Activated naive CD8-positive, alpha-beta T cell treated with anti-CD3 and anti-CD28 coated beads, Interleukin-2, amount 10 ng/mL, durations not matched to agents 7 days and 5 days (primary cell): ENCODE results near the gene TSTD2. TPM values are rescaled to one million over a fixed set of nuclear protein-coding genes. Genes with fewer than 3 reads are reported as not detected.

Experiments
- ATAC-seq: fragments of 150-1000 bp; cut with Tn5 transposase; one replicate; pipeline ENCODE4 v1.10.0; 2021; ENCODE audit warnings: low read depth, moderate library complexity
- POLR2A ChIA-PET: fragments of 350-600 bp; sonication (Branson Sonifier 250); formaldehyde crosslinking; loops from one replicate; lab custom pipeline; 2021; ENCODE audit warnings: antibody characterized with exemption; lab: Charles Lee
- DNase-seq: peaks from one replicate; pipeline ENCODE4 v3.0.0; 2021
- H3K27ac Mint-ChIP-seq: one replicate; pipeline ENCODE4 v1.8.0; 2022; ENCODE audit warnings: mild to moderate bottlenecking, mixed read lengths
- H3K27me3 Mint-ChIP-seq: one replicate; pipeline ENCODE4 v1.8.0; 2022; ENCODE audit warnings: mild to moderate bottlenecking, moderate library complexity, mixed read lengths
- H3K36me3 Mint-ChIP-seq: one replicate; pipeline ENCODE4 v1.8.0; 2021; ENCODE audit warnings: mild to moderate bottlenecking, mixed read lengths
- H3K4me1 Mint-ChIP-seq: one replicate; pipeline ENCODE4 v1.8.0; 2021; ENCODE audit warnings: mixed read lengths
- H3K4me3 Mint-ChIP-seq: one replicate; pipeline ENCODE4 v1.8.0; 2022; ENCODE audit warnings: mild to moderate bottlenecking, moderate library complexity, mixed read lengths
- H3K9me3 Mint-ChIP-seq: one replicate; pipeline ENCODE4 v1.8.0; 2021; ENCODE audit warnings: mixed read lengths
- total RNA-seq, 2 experiments: library from RNA; stranded (reverse); gene quantifications; one replicate each; pipeline ENCODE4 v1.2.3, GENCODE V29; 2021

Gene TSTD2
- total RNA-seq, 2 experiments from 2014 or later, result 17.0 to 19.6 TPM

DNA sequence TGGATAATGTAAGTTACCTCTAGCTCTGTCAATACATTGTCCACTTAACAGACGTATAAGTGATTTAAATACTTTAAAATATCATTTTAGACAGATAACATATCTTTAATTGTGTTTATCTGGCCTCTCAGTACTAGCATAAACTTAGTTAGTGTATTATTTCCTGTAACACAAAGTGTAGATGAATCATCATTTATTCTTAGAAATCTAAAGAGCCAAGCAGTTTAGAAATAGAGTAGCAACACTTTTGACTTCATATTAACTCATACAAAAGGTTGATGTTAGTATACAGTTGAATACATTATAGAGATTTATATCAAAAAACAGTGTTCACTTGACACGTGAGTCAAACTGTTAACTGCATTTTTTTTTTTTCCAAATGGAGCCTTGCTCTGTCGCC lies 18.5 kb upstream of the TSTD2 start:
- ATAC-seq (no peak), DNase-seq (no peak)
- Mint-ChIP-seq H3K27me3 (no peaks in the 10 kb centered on the region), H3K27ac (no peak overlapping the region), H3K36me3 (peaks cover 36% of the 10 kb centered on the region), H3K9me3 (no peaks in the 10 kb centered on the region), H3K4me1 (peaks cover 1% of the 10 kb centered on the region), H3K4me3 (no peak overlapping the region)
- POLR2A ChIA-PET, result no interaction called here

GRCh38 chr9:97647996-97648395 lies 14.8 kb upstream of the TSTD2 start:
- no peak overlapping the region for H3K27ac Mint-ChIP-seq
- POLR2A ChIA-PET, result no interaction called here

GRCh38 chr9:97645720-97646119 lies 12.6 kb upstream of the TSTD2 start:
- H3K4me1 Mint-ChIP-seq, result peaks cover 3% of the 10 kb centered on the region
- peaks cover 21% of the 10 kb centered on the region for H3K36me3 Mint-ChIP-seq
- no peak for ATAC-seq
- no peak overlapping the region for H3K27ac Mint-ChIP-seq
- H3K27me3 Mint-ChIP-seq, result no peaks in the 10 kb centered on the region
- no peak overlapping the region for H3K4me3 Mint-ChIP-seq
- POLR2A ChIA-PET, result interaction anchor here (2.2 kb wide), 1 partner anchor 12 kb away, joined by 14 read pairs; the partner anchor contains the start of genes NCBP1 and TSTD2
- DNase-seq, result no peak
- no peaks in the 10 kb centered on the region for H3K9me3 Mint-ChIP-seq

More at GRCh38 chr9:97647996-97648395, 14.8 kb upstream of the TSTD2 start:
- Mint-ChIP-seq H3K27me3 (no peaks in the 10 kb centered on the region), H3K36me3 (peaks cover 27% of the 10 kb centered on the region), H3K4me1 (peaks cover 4% of the 10 kb centered on the region), H3K4me3 (no peak overlapping the region), H3K9me3 (no peaks in the 10 kb centered on the region)
- ATAC-seq (no peak), DNase-seq (no peak)

DNA sequence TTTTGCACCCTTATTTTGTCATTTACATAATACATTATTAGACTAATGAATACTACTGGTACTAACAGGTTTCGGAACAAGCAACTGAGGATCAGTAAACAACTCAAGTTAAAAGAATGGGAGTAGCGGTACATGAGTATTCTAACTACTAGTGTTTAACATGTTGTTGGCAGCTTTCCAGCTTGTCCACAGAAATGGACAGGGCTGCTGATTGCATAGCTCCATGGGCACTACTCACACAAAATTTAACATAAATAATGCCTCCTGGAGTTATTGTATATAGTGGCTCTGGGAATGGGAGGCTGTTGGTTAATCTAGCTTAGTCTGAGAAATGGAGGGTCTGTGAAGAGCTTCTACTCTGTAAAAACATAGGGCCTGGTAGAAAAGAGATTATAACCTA lies 7.2 kb upstream of the TSTD2 start:
- ATAC-seq (no peak), DNase-seq (no peak)
- peaks cover 11% of the 10 kb centered on the region for H3K36me3 Mint-ChIP-seq
- H3K4me1 Mint-ChIP-seq, result peaks cover 30% of the 10 kb centered on the region
- H3K4me3 Mint-ChIP-seq, result no peak overlapping the region
- POLR2A ChIA-PET, result no interaction called here
- no peaks in the 10 kb centered on the region for H3K9me3 Mint-ChIP-seq
- H3K27ac Mint-ChIP-seq, result no peak overlapping the region
- H3K27me3 Mint-ChIP-seq, result no peaks in the 10 kb centered on the region

- Mint-ChIP-seq H3K4me1 (peaks cover 35% of the 10 kb centered on the region), H3K36me3 (peaks cover 11% of the 10 kb centered on the region), H3K9me3 (no peaks in the 10 kb centered on the region), H3K27ac (no peak overlapping the region), H3K4me3 (no peak overlapping the region), H3K27me3 (no peaks in the 10 kb centered on the region)
- POLR2A ChIA-PET, result no interaction called here
- no peak for ATAC-seq
- DNase-seq, result no peak
Measured at GRCh38 chr9:97638666-97639065, 5.5 kb upstream of the TSTD2 start.

DNA sequence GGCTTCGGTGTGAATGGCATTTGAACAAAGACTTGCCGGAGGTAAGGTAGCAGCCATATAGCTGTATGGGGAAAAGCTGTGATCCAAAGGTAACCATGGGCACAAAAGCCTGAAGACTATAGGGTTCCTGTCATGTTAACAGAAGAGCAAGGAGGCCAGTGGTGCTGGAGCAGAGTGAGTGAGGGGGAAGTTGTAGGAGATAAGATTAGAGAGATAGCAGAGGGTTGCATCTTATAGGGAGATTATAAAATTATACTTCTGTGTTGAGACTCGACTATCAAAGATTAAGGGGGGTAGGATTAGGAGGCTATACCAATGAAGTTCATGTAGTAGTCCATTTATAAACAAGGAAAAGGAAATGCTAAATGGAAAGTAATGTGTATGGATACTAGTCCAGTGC lies 3.7 kb upstream of the TSTD2 start:
- ATAC-seq (no peak), DNase-seq (no peak)
- POLR2A ChIA-PET, result no interaction called here
- no peaks in the 10 kb centered on the region for H3K27me3 Mint-ChIP-seq
- H3K4me3 Mint-ChIP-seq, result peak overlapping the region; percentile 34
- H3K9me3 Mint-ChIP-seq, result no peaks in the 10 kb centered on the region
- no peak overlapping the region for H3K27ac Mint-ChIP-seq
- peaks cover 8% of the 10 kb centered on the region for H3K36me3 Mint-ChIP-seq
- H3K4me1 Mint-ChIP-seq, result peaks cover 41% of the 10 kb centered on the region

DNA sequence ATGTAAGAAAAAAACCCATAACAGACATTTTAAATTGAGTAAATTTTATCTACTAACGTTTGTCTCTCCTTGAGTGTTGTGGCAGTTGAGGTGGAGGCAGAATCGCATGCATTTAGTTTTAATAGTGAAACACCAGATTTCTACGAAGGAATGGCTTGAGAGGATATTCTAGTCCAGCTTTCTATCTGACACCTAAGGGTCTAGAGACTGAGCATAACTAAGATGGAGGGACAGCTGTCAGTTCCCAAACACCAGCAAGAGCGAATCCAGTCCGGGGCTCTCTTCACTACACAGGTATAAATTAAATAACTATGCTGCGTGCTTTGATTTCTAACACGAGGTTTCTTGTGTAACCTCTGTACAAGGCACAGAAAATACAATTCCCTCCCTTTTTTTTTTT lies 1.9 kb upstream of the TSTD2 start:
- Mint-ChIP-seq H3K36me3 (peaks cover 7% of the 10 kb centered on the region), H3K4me1 (peaks cover 43% of the 10 kb centered on the region), H3K27ac (peak overlapping the region; percentile 100), H3K9me3 (no peaks in the 10 kb centered on the region), H3K27me3 (no peaks in the 10 kb centered on the region), H3K4me3 (peak overlapping the region; percentile 99)
- DNase-seq, result no peak
- POLR2A ChIA-PET, result no interaction called here
- no peak for ATAC-seq

DNA sequence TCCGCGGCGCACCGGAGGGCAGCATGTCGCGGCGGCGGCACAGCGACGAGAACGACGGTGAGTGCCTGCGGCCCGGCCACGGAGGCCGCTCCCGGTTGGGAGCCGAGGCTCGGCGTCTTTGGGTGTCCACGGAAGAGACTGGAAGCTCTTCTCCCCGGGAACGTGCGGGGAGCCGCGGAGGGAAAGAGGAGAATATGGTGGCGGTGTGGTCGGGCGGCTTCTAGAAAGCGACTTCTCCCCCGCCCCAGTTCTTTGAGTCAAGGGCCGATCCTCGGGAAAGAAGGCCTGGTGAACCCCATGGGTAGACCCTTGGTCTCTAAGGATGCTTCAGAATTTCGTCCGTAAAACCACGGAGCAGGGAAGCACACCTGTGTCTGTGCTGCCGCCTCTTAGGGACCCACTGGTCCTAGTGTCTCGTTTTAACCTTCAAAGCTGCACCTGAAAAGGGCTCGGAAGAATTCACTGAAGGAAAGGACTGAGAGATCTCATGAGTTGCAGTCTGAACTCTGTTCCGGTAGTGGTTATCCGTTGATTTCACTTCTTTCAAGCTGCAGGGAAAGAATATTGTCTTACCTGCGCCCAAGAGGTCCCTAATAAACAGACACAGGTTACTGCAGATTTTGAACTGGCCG lies 807 bp upstream of the TSTD2 start:
- peaks cover 44% of the 10 kb centered on the region for H3K4me1 Mint-ChIP-seq
- DNase-seq, result no peak
- peak overlapping the region; percentile 100 for H3K27ac Mint-ChIP-seq
- H3K27me3 Mint-ChIP-seq, result no peaks in the 10 kb centered on the region
- peak overlapping the region; percentile 99 for H3K4me3 Mint-ChIP-seq
- H3K9me3 Mint-ChIP-seq, result no peaks in the 10 kb centered on the region
- ATAC-seq, result no peak
- H3K36me3 Mint-ChIP-seq, result peaks cover 7% of the 10 kb centered on the region
- POLR2A ChIA-PET, result interaction anchor here (0.9 to 2.8 kb wide), 15 partner anchors 9 to 622 kb away, joined by 3 to 27 read pairs (median 4); partner anchors contain the start of genes ANP32B, NANS, TBC1D2 and TDRD7

DNA sequence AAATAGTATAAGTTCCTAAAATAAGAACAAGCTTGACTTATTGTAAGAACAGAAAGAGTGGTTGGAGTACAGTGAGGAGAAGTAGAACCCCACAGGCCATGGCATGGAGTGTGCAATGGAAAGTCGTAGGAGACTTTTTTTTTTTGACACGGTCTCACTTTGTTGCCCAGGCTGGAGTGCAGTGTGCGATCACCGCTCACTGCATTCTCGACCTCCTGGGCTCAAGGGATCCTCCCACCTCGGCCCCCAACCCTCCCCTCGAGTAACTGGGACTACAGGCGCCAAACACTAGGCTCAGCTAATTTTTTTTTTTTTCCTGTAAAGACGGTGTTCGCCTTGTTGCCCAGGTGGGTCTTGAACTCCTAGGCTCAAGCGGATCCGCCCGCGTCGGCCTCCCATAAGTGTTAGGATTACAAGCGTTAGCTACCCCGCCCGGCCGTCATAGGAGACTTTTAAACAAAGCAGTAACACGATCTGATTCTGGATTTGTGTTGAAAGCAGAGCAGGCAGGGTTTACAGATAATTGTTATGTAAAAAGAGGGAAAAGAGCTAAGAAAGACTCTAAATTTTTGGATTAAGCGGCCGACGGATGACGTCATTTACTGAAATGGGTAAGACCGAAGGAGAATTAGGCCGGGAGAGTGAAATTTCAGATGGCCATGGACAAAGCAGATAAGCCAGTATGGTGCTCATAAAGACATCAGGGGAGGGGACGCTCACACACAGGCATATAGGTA lies 752 bp downstream of the TSTD2 start:
- POLR2A ChIA-PET, result interaction anchor here (1.0 to 2.8 kb wide), 13 partner anchors 8 to 1213 kb away, joined by 3 to 27 read pairs (median 3); partner anchors contain the start of genes ANP32B, NANS, TBC1D2 and XPA
- Mint-ChIP-seq H3K4me1 (peaks cover 39% of the 10 kb centered on the region), H3K27me3 (no peaks in the 10 kb centered on the region), H3K4me3 (peak overlapping the region; percentile 99), H3K36me3 (peaks cover 7% of the 10 kb centered on the region), H3K27ac (peak overlapping the region; percentile 100), H3K9me3 (no peaks in the 10 kb centered on the region)
- DNase-seq, result peak; percentile 36
- no peak for ATAC-seq

GRCh38 chr9:97630591-97630990 lies 2.6 kb downstream of the TSTD2 start:
- Mint-ChIP-seq H3K27me3 (no peaks in the 10 kb centered on the region), H3K4me1 (peaks cover 31% of the 10 kb centered on the region), H3K4me3 (no peak overlapping the region), H3K27ac (no peak overlapping the region), H3K9me3 (no peaks in the 10 kb centered on the region), H3K36me3 (peaks cover 11% of the 10 kb centered on the region)
- ATAC-seq (no peak), DNase-seq (no peak)
- POLR2A ChIA-PET, result no interaction called here

- POLR2A ChIA-PET, result no interaction called here
- Mint-ChIP-seq H3K27ac (no peak overlapping the region), H3K36me3 (peaks cover 9% of the 10 kb centered on the region), H3K4me1 (peaks cover 22% of the 10 kb centered on the region), H3K4me3 (no peak overlapping the region), H3K9me3 (no peaks in the 10 kb centered on the region), H3K27me3 (no peaks in the 10 kb centered on the region)
- no peak for ATAC-seq
- DNase-seq, result no peak
Measured at GRCh38 chr9:97629156-97629555, 4.0 kb downstream of the TSTD2 start.

GRCh38 chr9:97628668-97629067 lies 4.5 kb downstream of the TSTD2 start:
- H3K9me3 Mint-ChIP-seq, result no peaks in the 10 kb centered on the region
- ATAC-seq, result no peak

GRCh38 chr9:97627624-97628023 lies 5.5 kb downstream of the TSTD2 start:
- peaks cover 22% of the 10 kb centered on the region for H3K4me1 Mint-ChIP-seq
- H3K27me3 Mint-ChIP-seq, result no peaks in the 10 kb centered on the region
- peaks cover 1% of the 10 kb centered on the region for H3K9me3 Mint-ChIP-seq
- ATAC-seq (no peak), DNase-seq (no peak)
- H3K36me3 Mint-ChIP-seq, result peaks cover 17% of the 10 kb centered on the region
- POLR2A ChIA-PET, result no interaction called here
- H3K4me3 Mint-ChIP-seq, result no peak overlapping the region
- no peak overlapping the region for H3K27ac Mint-ChIP-seq

More at GRCh38 chr9:97628668-97629067, 4.5 kb downstream of the TSTD2 start:
- POLR2A ChIA-PET, result no interaction called here
- Mint-ChIP-seq H3K27me3 (no peaks in the 10 kb centered on the region), H3K4me3 (no peak overlapping the region), H3K27ac (no peak overlapping the region), H3K4me1 (peaks cover 22% of the 10 kb centered on the region), H3K36me3 (peaks cover 10% of the 10 kb centered on the region)
- no peak for DNase-seq

GRCh38 chr9:97625620-97626019 lies 7.5 kb downstream of the TSTD2 start:
- DNase-seq (no peak), ATAC-seq (no peak)
- Mint-ChIP-seq H3K27me3 (no peaks in the 10 kb centered on the region), H3K27ac (no peak overlapping the region), H3K4me1 (peaks cover 11% of the 10 kb centered on the region), H3K9me3 (peaks cover 1% of the 10 kb centered on the region), H3K36me3 (peaks cover 24% of the 10 kb centered on the region), H3K4me3 (no peak overlapping the region)
- POLR2A ChIA-PET, result no interaction called here
